Adrenal gland (tissue), 12 donors: Measurements from ENCODE around the gene KCNJ15. TPM values are rescaled to one million over a fixed set of nuclear protein-coding genes. Genes with fewer than 3 reads are reported as not detected.

ENCODE experiments used
- DNase-seq, 7 donors: peaks; one replicate each; pipeline ENCODE4 v3.0.0-alpha.2; 2019 to 2020
- H3K27ac ChIP-seq, 5 donors: fragments of 200-600 bp; sonication (generic) in 4 of 5; 1 replicate in 3 of 5; 2 replicates in 2 of 5; pipeline versions ENCODE4 v1.5.1 to v1.8.0; 2016 to 2020; ENCODE audit warnings: mild to moderate bottlenecking in 1 of 5
- H3K27me3 ChIP-seq: fragments of 200-600 bp; 2 replicates; pipeline ENCODE4 v1.8.0; 2021
- H3K36me3 ChIP-seq, 2 donors: fragments of 200-600 bp; replicated peaks in 1 of 2; 1 replicate in 1 of 2; 2 replicates in 1 of 2; pipeline versions ENCODE4 v1.5.1 to v1.8.0; 2018 to 2022
- H3K4me1 ChIP-seq, 2 donors: fragments of 200-600 bp; replicated peaks in 1 of 2; 1 replicate in 1 of 2; 2 replicates in 1 of 2; pipeline versions ENCODE4 v1.5.1 to v1.8.0; 2018 to 2021
- H3K4me3 ChIP-seq, 4 donors: fragments of 200-600 bp; sonication (generic) in 3 of 4; one replicate each; pipeline ENCODE4 v1.5.1; 2016 to 2018
- H3K9me3 ChIP-seq, 3 donors: fragments of 200-600 bp; sonication (generic) in 1 of 3; replicated peaks in 1 of 3; 1 replicate in 2 of 3; 2 replicates in 1 of 3; pipeline versions ENCODE4 v1.5.1 to v1.8.0; 2016 to 2021
- POLR2A ChIP-seq, 2 donors: fragments of 450-650 bp; IDR thresholded peaks; one replicate each; pipeline ENCODE4 v1.6.1; 2017; ENCODE audit warnings: antibody characterized with exemption in 2 of 2, mild to moderate bottlenecking in 2 of 2, moderate library complexity in 1 of 2
- WGBS, 4 donors: extraction: QIAGEN DNeasy Blood & Tissue Kit in 2 of 4; methylation state at CpG; one replicate each; pipeline versions ENCODE4 v1.1.5 to v1.1.7; 2013 to 2017; 5-methylcytosine and 5-hydroxymethylcytosine counted together
- intact Hi-C, 2 donors: fragments of 100-400 bp; cut with DNase I; formaldehyde crosslinking; loops; one replicate each; pipeline versions ENCODE4 v1.14.1 to v1.15.0; 2022 to 2023
- polyA plus RNA-seq, 3 donors: library from polyadenylated mRNA; stranded (reverse); fragments of 200-250 nt in 2 of 3; fragments of 350-450 nt in 1 of 3; fragmentation: Illumina TruSeq in 1 of 3; extraction: RNeasy Lipid Tissue Mini Kit (QIAGEN cat#74804) in 1 of 3; gene quantifications; one replicate each; pipeline ENCODE4 v1.2.3, GENCODE V29; 2013 to 2014
- total RNA-seq, 9 donors: library from RNA; depleted of rRNA in 4 of 9; stranded (reverse); fragments of >200 nt in 4 of 9; fragments of 120-200 nt in 1 of 9; fragmentation: NEBNext Ultra II Directional in 1 of 9; extraction: Animal tissue kit (Norgen Biotek cat#: 25700) in 1 of 9; gene quantifications; one replicate each; pipeline versions ENCODE4 v1.1.0 to v1.2.4, GENCODE V29; 2013 to 2023
- TF ChIP-seq, protein P1 (sequence below), 6 experiments: fragments of 450-650 bp in 4 of 6; fragments of 200-600 bp in 2 of 6; sonication (generic) in 1 of 6; IDR thresholded peaks; 1 replicate in 5 of 6; 2 replicates in 1 of 6; pipeline versions ENCODE4 v1.5.1 to v1.8.0; 2016 to 2021; ENCODE audit warnings: antibody characterized with exemption in 6 of 6, mild to moderate bottlenecking in 2 of 6, moderate library complexity in 1 of 6
- donor health status: healthy with polysubstance abuse.
- donor health status: Bipolar disorder and iron deficiency.
- donor health status: DM: yes; HTN: yes; CAD: no.
- donor health status: DM: no; HTN: no; CAD: no.
- donor health status: DM: no; HTN: no; CAD: no.
- donor health status: DM: yes; HTN: yes; CAD: no.

KCNJ15 gene
- total and polyA plus RNA-seq, 12 donors = 0.11 to 2.8 (median 0.45) TPM

- WGBS, 4 donors = 77 to 91% (median 81%) methylated on average over 6 of the region's 6 CpGs
- no peaks in the 10 kb centered on the region for H3K27me3 ChIP-seq
- TF ChIP-seq, protein P1, sequence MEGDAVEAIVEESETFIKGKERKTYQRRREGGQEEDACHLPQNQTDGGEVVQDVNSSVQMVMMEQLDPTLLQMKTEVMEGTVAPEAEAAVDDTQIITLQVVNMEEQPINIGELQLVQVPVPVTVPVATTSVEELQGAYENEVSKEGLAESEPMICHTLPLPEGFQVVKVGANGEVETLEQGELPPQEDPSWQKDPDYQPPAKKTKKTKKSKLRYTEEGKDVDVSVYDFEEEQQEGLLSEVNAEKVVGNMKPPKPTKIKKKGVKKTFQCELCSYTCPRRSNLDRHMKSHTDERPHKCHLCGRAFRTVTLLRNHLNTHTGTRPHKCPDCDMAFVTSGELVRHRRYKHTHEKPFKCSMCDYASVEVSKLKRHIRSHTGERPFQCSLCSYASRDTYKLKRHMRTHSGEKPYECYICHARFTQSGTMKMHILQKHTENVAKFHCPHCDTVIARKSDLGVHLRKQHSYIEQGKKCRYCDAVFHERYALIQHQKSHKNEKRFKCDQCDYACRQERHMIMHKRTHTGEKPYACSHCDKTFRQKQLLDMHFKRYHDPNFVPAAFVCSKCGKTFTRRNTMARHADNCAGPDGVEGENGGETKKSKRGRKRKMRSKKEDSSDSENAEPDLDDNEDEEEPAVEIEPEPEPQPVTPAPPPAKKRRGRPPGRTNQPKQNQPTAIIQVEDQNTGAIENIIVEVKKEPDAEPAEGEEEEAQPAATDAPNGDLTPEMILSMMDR (IDR thresholded peaks at IDR 0.05) = no peak
- TF ChIP-seq POLR2A (IDR thresholded peaks at IDR 0.05) = no peak
- no peak overlapping the region for H3K4me3 ChIP-seq
- intact Hi-C loops = no loop called here
- no peaks in the 10 kb centered on the region for H3K36me3 ChIP-seq
- no peaks in the 10 kb centered on the region for H3K4me1 ChIP-seq
- H3K9me3 ChIP-seq = no peaks in the 10 kb centered on the region
- no peak overlapping the region for H3K27ac ChIP-seq
- peak in 1 of 7 donors; percentile 17 for DNase-seq
Measured at GRCh38 chr21:38260426-38260825, 3.6 kb downstream of the KCNJ15 start.

GRCh38 chr21:38261851-38262250, 5.1 kb downstream of the KCNJ15 start:
- WGBS, 4 donors = 54 to 70% (median 59%) methylated on average over 2 of the region's 2 CpGs
- no peak for DNase-seq
- intact Hi-C loops = no loop called here

GRCh38 chr21:38263493-38263892, 6.7 kb downstream of the KCNJ15 start:
- DNase-seq = no peak
- no peak overlapping the region for H3K27ac ChIP-seq
- TF ChIP-seq, protein P1 (IDR thresholded peaks at IDR 0.05) = no peak
- no peak for TF ChIP-seq POLR2A (IDR thresholded peaks at IDR 0.05)
- intact Hi-C loops = no loop called here
- no peak overlapping the region for H3K4me3 ChIP-seq
- no peaks in the 10 kb centered on the region for H3K9me3 ChIP-seq
- no peaks in the 10 kb centered on the region for H3K36me3 ChIP-seq
- 89 to 96% (median 89%) methylated on average over 8 of the region's 8 CpGs for WGBS, 4 donors
- H3K27me3 ChIP-seq = no peaks in the 10 kb centered on the region
- H3K4me1 ChIP-seq = no peaks in the 10 kb centered on the region

More at GRCh38 chr21:38261851-38262250, 5.1 kb downstream of the KCNJ15 start:
- no peak overlapping the region for H3K4me3 ChIP-seq
- H3K27me3 ChIP-seq = no peaks in the 10 kb centered on the region
- TF ChIP-seq, protein P1 (IDR thresholded peaks at IDR 0.05) = no peak
- TF ChIP-seq POLR2A (IDR thresholded peaks at IDR 0.05) = no peak
- H3K27ac ChIP-seq = no peak overlapping the region
- no peaks in the 10 kb centered on the region for H3K9me3 ChIP-seq
- no peaks in the 10 kb centered on the region for H3K36me3 ChIP-seq
- no peaks in the 10 kb centered on the region for H3K4me1 ChIP-seq

GRCh38 chr21:38264571-38264970, 7.8 kb downstream of the KCNJ15 start:
- no peak overlapping the region for H3K27ac ChIP-seq
- TF ChIP-seq POLR2A (IDR thresholded peaks at IDR 0.05) = no peak
- intact Hi-C loops = no loop called here
- no peaks in the 10 kb centered on the region for H3K27me3 ChIP-seq
- no peak overlapping the region for H3K4me3 ChIP-seq
- no peak for DNase-seq
- no peaks in the 10 kb centered on the region for H3K9me3 ChIP-seq
- no peaks in the 10 kb centered on the region for H3K4me1 ChIP-seq
- no peaks in the 10 kb centered on the region for H3K36me3 ChIP-seq
- WGBS, 4 donors = 90 to 96% (median 91%) methylated on average over 3 of the region's 3 CpGs

DNA sequence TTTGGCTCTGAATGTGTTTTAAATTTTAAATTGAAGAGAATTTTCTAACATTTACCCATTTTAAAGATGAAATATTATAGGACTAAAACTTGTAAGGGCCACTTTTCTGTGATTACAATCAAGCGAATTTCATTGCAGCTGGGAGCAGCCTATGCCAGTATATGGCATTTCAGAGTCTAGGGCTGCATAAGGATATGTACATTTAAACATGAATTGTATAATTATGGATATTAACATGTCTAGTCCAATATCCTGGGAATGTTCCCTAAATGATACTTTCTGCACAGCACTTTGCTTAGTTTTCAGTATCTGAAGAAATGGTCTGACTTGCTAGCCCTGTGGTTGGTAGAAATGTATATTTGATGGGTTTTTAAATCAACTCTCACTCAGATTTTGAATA, 8.4 kb downstream of the KCNJ15 start:
- intact Hi-C loops = no loop called here

More for the DNA sequence above, 8.4 kb downstream of the KCNJ15 start:
- 76 to 100% (median 94%) methylated on average over 1 of the region's 1 CpG for WGBS, 4 donors
- H3K9me3 ChIP-seq = no peaks in the 10 kb centered on the region
- TF ChIP-seq, protein P1 (IDR thresholded peaks at IDR 0.05) = no peak
- no peak for TF ChIP-seq POLR2A (IDR thresholded peaks at IDR 0.05)
- no peaks in the 10 kb centered on the region for H3K36me3 ChIP-seq
- no peaks in the 10 kb centered on the region for H3K4me1 ChIP-seq
- no peaks in the 10 kb centered on the region for H3K27me3 ChIP-seq
- DNase-seq = no peak
- H3K4me3 ChIP-seq = no peak overlapping the region
- no peak overlapping the region for H3K27ac ChIP-seq
